Thyroid gland (tissue), 4 donors: ENCODE measurements around the gene JPT2.

Experiments
- CTCF ChIP-seq, 6 experiments: fragments of 200-600 bp in 3 of 6; fragments of 450-650 bp in 3 of 6; sonication (generic) in 3 of 6; IDR thresholded peaks; one replicate each; pipeline ENCODE4 v1.5.1; 2016 to 2019; ENCODE audit warnings: antibody characterized with exemption in 6 of 6, mild to moderate bottlenecking in 2 of 6, inconsistent platforms in 1 of 6, moderate library complexity in 1 of 6
- POLR2A ChIP-seq, 2 donors: fragments of 450-650 bp; IDR thresholded peaks; one replicate each; pipeline ENCODE4 v1.6.1; 2017; ENCODE audit warnings: antibody characterized with exemption in 2 of 2, mild to moderate bottlenecking in 2 of 2, moderate library complexity in 1 of 2

GRCh38 chr16:1645914-1646525 is 32.1 kb upstream of the JPT2 start:
- TF ChIP-seq POLR2A (IDR thresholded peaks at IDR 0.05) = no peak
- TF ChIP-seq CTCF (IDR thresholded peaks at IDR 0.05) = no peak
